Endothelial cell of umbilical vein (primary cell): ENCODE data around the gene NSD2. TPM values are rescaled to one million over a fixed set of nuclear protein-coding genes. Genes with fewer than 3 reads are reported as not detected.

Experiments
- BruUV-seq: library from RNA; stranded (reverse); fragments of 400-500 nt; replicated peaks from 2 replicates; lab custom pipeline; 2021; lab: Mats Ljungman, UMichigan
- CTCF ChIA-PET: fragments of 300-600, 350-600 bp; sonication (Branson Sonifier 250); formaldehyde crosslinking; loops from one replicate; lab custom pipeline; 2021; ENCODE audit warnings: antibody characterized with exemption, inconsistent platforms; lab: Charles Lee
- POLR2A ChIA-PET: fragments of 300-600, 350-600 bp; sonication (Branson Sonifier 250); formaldehyde crosslinking; loops from one replicate; lab custom pipeline; 2021; ENCODE audit warnings: antibody characterized with exemption, inconsistent platforms; lab: Charles Lee
- DNase-seq: peaks from one replicate; pipeline ENCODE4 v3.0.0-alpha.2; 2011; ENCODE audit warnings: low read depth, low spot score
- FAIRE-seq: peaks from 2 replicates; lab custom pipeline; 2011; peaks lifted over from hg19 to GRCh38; lab: Jason Lieb, UNC
- H2AFZ ChIP-seq: 2 replicates; pipeline ENCODE4 v1.6.0; 2012; ENCODE audit warnings: low read depth, low read length, control low read depth, inconsistent platforms
- H3K27ac ChIP-seq: 2 replicates; pipeline ENCODE4 v1.5.1; 2011; ENCODE audit warnings: low read depth, mild to moderate bottlenecking, control low read depth, low read length, moderate library complexity; ENCODE audit not compliant: insufficient read depth
- H3K27me3 ChIP-seq, 2 experiments: 2 replicates each; pipeline versions ENCODE4 v1.6.0 to v1.6.1; 2011; ENCODE audit warnings: low read length in 2 of 2, mixed read lengths in 1 of 2; ENCODE audit not compliant: control insufficient read depth in 2 of 2, insufficient read depth in 2 of 2
- H3K36me3 ChIP-seq, 2 experiments: 2 replicates in 1 of 2; 3 replicates in 1 of 2; pipeline ENCODE4 v1.5.1; 2011; ENCODE audit warnings: low read length in 2 of 2, mild to moderate bottlenecking in 1 of 2, moderate library complexity in 1 of 2; ENCODE audit not compliant: control insufficient read depth in 2 of 2, insufficient read depth in 2 of 2; ENCODE audit errors: extremely low read depth in 1 of 2
- H3K4me1 ChIP-seq: 3 replicates; pipeline ENCODE4 v1.5.1; 2011; ENCODE audit warnings: mild to moderate bottlenecking, low read length; ENCODE audit not compliant: control insufficient read depth, insufficient read depth; ENCODE audit errors: extremely low read depth
- H3K4me2 ChIP-seq: 2 replicates; pipeline ENCODE4 v1.6.1; 2011; ENCODE audit warnings: low read length, control low read depth, mixed read lengths; ENCODE audit not compliant: insufficient read depth
- H3K4me3 ChIP-seq, 3 experiments: fragments of 200-600 bp in 1 of 3; sonication (generic), shearing (Covaris generic) in 1 of 3; replicated peaks in 1 of 3; 2 replicates each; pipeline ENCODE4 v1.5.1; 2011 to 2016; ENCODE audit warnings: control low read depth in 3 of 3, low read length in 3 of 3, mild to moderate bottlenecking in 2 of 3, inconsistent platforms in 1 of 3, low read depth in 1 of 3, moderate library complexity in 1 of 3; ENCODE audit not compliant: insufficient read depth in 1 of 3
- H3K79me2 ChIP-seq: 2 replicates; pipeline ENCODE4 v1.6.0; 2012; ENCODE audit warnings: low read length, inconsistent platforms; ENCODE audit not compliant: control insufficient read depth, insufficient read depth
- H3K9ac ChIP-seq: replicated peaks from 2 replicates; pipeline ENCODE3; 2011; ENCODE audit warnings: low read length, control low read depth; ENCODE audit not compliant: insufficient read depth; ENCODE audit errors: extremely low read depth
- H3K9me1 ChIP-seq: replicated peaks from 3 replicates; pipeline ENCODE4 v1.6.0; 2011; ENCODE audit warnings: mild to moderate bottlenecking, low read length; ENCODE audit not compliant: control insufficient read depth, insufficient read depth; ENCODE audit errors: extremely low read depth
- H3K9me3 ChIP-seq: replicated peaks from 2 replicates; pipeline ENCODE4 v1.5.1; 2012; ENCODE audit warnings: low read length, inconsistent platforms; ENCODE audit not compliant: control insufficient read depth, insufficient read depth
- H4K20me1 ChIP-seq: replicated peaks from 2 replicates; pipeline ENCODE3; 2011; ENCODE audit warnings: mild to moderate bottlenecking, low read length; ENCODE audit not compliant: control insufficient read depth, insufficient read depth; ENCODE audit errors: extremely low read depth
- EZH2 ChIP-seq: IDR thresholded peaks from 2 replicates; pipeline ENCODE4 v1.6.1; 2012; ENCODE audit warnings: borderline replicate concordance, low read depth, mild to moderate bottlenecking, moderate library complexity, low read length, inconsistent platforms; ENCODE audit not compliant: severe bottlenecking
- FOS ChIP-seq: IDR thresholded peaks from 2 replicates; pipeline ENCODE4 v1.6.1; 2011; ENCODE audit warnings: mild to moderate bottlenecking, low read length, moderate library complexity, borderline replicate concordance; ENCODE audit not compliant: insufficient read depth
- GATA2 ChIP-seq: IDR thresholded peaks from 2 replicates; pipeline ENCODE4 v1.7.0; 2011; ENCODE audit warnings: low read depth, mild to moderate bottlenecking, moderate library complexity, mixed read lengths, low read length; ENCODE audit not compliant: insufficient read length, insufficient read depth
- JUN ChIP-seq: IDR thresholded peaks from 2 replicates; pipeline ENCODE4 v1.6.1; 2011; ENCODE audit warnings: borderline replicate concordance, low read depth; ENCODE audit not compliant: insufficient read length, insufficient read depth
- MYC ChIP-seq: IDR thresholded peaks from one replicate; pipeline ENCODE4 v1.6.1; 2011; ENCODE audit warnings: mild to moderate bottlenecking, low read depth, low read length
- POLR2A ChIP-seq: IDR thresholded peaks from 2 replicates; pipeline ENCODE4 v1.6.1; 2012; ENCODE audit warnings: low read depth, mild to moderate bottlenecking, control low read depth, low read length
- POLR2AphosphoS5 ChIP-seq: IDR thresholded peaks from 2 replicates; pipeline ENCODE4 v1.6.1; 2012; ENCODE audit warnings: low read depth, mild to moderate bottlenecking, control low read depth, low read length, moderate library complexity; ENCODE audit not compliant: insufficient read depth
- dilution Hi-C: fragments of 300-500 bp; cut with MboI; formaldehyde crosslinking; loops from one replicate; pipeline ENCODE4 v1.15.0; 2019; ENCODE audit warnings: low sequenced_read_pairs; ENCODE audit not compliant: extremely low pct_ligation_motif_present
- intact Hi-C: fragments of 100-400 bp; cut with micrococcal nuclease; formaldehyde crosslinking; loops from one replicate; pipeline ENCODE4 v1.10.0; 2022
- polyA plus RNA-seq, 4 experiments: library from polyadenylated mRNA; depleted of rRNA in 3 of 4; stranded (reverse) in 3 of 4; unstranded in 1 of 4; fragments of >200 nt; gene quantifications; 2 replicates each; pipeline versions ENCODE4 v1.2.1 to v1.2.3, GENCODE V29; 2011 to 2012; ENCODE audit warnings: missing spikeins in 1 of 4
- total RNA-seq: library from RNA; stranded (reverse); gene quantifications from 2 replicates; pipeline ENCODE4 v1.2.3, GENCODE V29; 2021
- TF ChIP-seq, protein P1 (sequence below): IDR thresholded peaks from 2 replicates; pipeline ENCODE4 v1.6.1; 2011; ENCODE audit not compliant: insufficient read depth, insufficient read length
- TF ChIP-seq, protein P2 (sequence below), 2 donors: IDR thresholded peaks; 1 replicate in 1 of 2; 2 replicates in 1 of 2; pipeline ENCODE4 v1.5.1; 2011; ENCODE audit warnings: low read length in 2 of 2, mild to moderate bottlenecking in 2 of 2, moderate library complexity in 2 of 2, control low read depth in 1 of 2, inconsistent platforms in 1 of 2, low read depth in 1 of 2; ENCODE audit not compliant: insufficient read depth in 1 of 2; ENCODE audit errors: extremely low read depth in 1 of 2

The NSD2 gene
- total and polyA plus RNA-seq, 2 donors (not counting 3 experiments of a cell fraction or from before 2014, with no cell fraction given) = 31.3 to 171 TPM

- intact Hi-C loops (no loop called here), dilution Hi-C loops (no loop called here)
- Histone ChIP-seq H3K9me3 (no peaks in the 10 kb centered on the region), H3K9me1 (no peaks in the 10 kb centered on the region), H4K20me1 (no peaks in the 10 kb centered on the region), H3K27ac (no peak overlapping the region), H3K79me2 (peaks cover 3% of the 10 kb centered on the region), H3K27me3 (peaks cover 0 to 1% of the 10 kb centered on the region in 2 experiments), H3K4me1 (peaks cover under 1% of the 10 kb centered on the region), H3K4me2 (peak overlapping the region; percentile 12), H3K4me3 (peak overlapping the region in 1 of 3 experiments; percentile 25), H3K36me3 (no peaks in the 10 kb centered on the region), H2AFZ (peak overlapping the region; percentile 42), H3K9ac (no peak overlapping the region)
- DNase-seq (no peak), FAIRE-seq (no peak)
- ChIA-PET POLR2A (interaction anchor here (1.5 kb wide), 1 partner anchor 9 kb away, joined by 4 read pairs; the partner anchor contains the start of gene NSD2), CTCF (interaction anchor here (0.7 to 3.7 kb wide), 3 partner anchors 8 to 49 kb away, joined by 3 to 17 read pairs (median 9); no protein-coding TSS in a partner anchor)
- TF ChIP-seq MYC (no peak), POLR2A (no peak), JUN (no peak)
- TF ChIP-seq, protein P1, sequence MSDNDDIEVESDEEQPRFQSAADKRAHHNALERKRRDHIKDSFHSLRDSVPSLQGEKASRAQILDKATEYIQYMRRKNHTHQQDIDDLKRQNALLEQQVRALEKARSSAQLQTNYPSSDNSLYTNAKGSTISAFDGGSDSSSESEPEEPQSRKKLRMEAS = no peak
- BruUV-seq = no TSS peak
Observed at GRCh38 chr4:1862055-1862911, 8.9 kb upstream of the NSD2 start.

GRCh38 chr4:1862961-1863296, 8.3 kb upstream of the NSD2 start:
- no peaks in the 10 kb centered on the region for H4K20me1 ChIP-seq
- no peaks in the 10 kb centered on the region for H3K36me3 ChIP-seq
- peaks cover 0 to 1% of the 10 kb centered on the region in 2 experiments for H3K27me3 ChIP-seq
- ChIA-PET CTCF (interaction anchor here (1.9 kb wide), 1 partner anchor 48 kb away, joined by 9 read pairs; no protein-coding TSS in a partner anchor), POLR2A (no interaction called here)
- H3K9me3 ChIP-seq = no peaks in the 10 kb centered on the region
- intact Hi-C loops (no loop called here), dilution Hi-C loops (no loop called here)
- no TSS peak for BruUV-seq
- DNase-seq (no peak), FAIRE-seq (no peak)
- no peak overlapping the region for H3K4me2 ChIP-seq
- no peak overlapping the region for H2AFZ ChIP-seq
- no peak overlapping the region for H3K9ac ChIP-seq
- H3K4me1 ChIP-seq = no peaks in the 10 kb centered on the region
- TF ChIP-seq POLR2AphosphoS5 = no peak
- TF ChIP-seq, protein P2, sequence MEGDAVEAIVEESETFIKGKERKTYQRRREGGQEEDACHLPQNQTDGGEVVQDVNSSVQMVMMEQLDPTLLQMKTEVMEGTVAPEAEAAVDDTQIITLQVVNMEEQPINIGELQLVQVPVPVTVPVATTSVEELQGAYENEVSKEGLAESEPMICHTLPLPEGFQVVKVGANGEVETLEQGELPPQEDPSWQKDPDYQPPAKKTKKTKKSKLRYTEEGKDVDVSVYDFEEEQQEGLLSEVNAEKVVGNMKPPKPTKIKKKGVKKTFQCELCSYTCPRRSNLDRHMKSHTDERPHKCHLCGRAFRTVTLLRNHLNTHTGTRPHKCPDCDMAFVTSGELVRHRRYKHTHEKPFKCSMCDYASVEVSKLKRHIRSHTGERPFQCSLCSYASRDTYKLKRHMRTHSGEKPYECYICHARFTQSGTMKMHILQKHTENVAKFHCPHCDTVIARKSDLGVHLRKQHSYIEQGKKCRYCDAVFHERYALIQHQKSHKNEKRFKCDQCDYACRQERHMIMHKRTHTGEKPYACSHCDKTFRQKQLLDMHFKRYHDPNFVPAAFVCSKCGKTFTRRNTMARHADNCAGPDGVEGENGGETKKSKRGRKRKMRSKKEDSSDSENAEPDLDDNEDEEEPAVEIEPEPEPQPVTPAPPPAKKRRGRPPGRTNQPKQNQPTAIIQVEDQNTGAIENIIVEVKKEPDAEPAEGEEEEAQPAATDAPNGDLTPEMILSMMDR (IDR thresholded peaks at IDR 0.05; ENCODE audit: extremely low read depth in 1 of 2, insufficient read depth in 1 of 2, low read depth in 1 of 2, low read length in 2 of 2) = no peak
- no peak for TF ChIP-seq FOS
- no peak for TF ChIP-seq EZH2
- TF ChIP-seq JUN = no peak
- TF ChIP-seq GATA2 = no peak
- no peak for TF ChIP-seq POLR2A
- TF ChIP-seq, protein P1 = no peak
- no peak for TF ChIP-seq MYC
- H3K79me2 ChIP-seq = no peaks in the 10 kb centered on the region
- no peaks in the 10 kb centered on the region for H3K9me1 ChIP-seq
- no peak overlapping the region for H3K4me3 ChIP-seq
- no peak overlapping the region for H3K27ac ChIP-seq
